ENCODE data around the gene CHD8. TPM values are rescaled to one million over a fixed set of nuclear protein-coding genes. Genes with fewer than 3 reads are reported as not detected.
A peak's percentile ranks its signal among the peaks of the same experiment; 100 is the strongest.
"Not testable (repeated sequence)": the region's sequence is repeated elsewhere in the genome, so short reads cannot be mapped to it uniquely, and the experiment has no call there.

Gene CHD8
- total RNA-seq, 1 experiment from 2014 or later = 57.4 TPM

- ChIA-PET POLR2A (ENCODE audit: unreplicated experiment) (interaction anchor here (1.9 kb wide), 1 partner anchor 18 kb away, joined by 16 read pairs; no protein-coding TSS in a partner anchor), CTCF (interaction anchor here (0.9 to 2.1 kb wide), 2 partner anchors 18 to 23 kb away, joined by 4 to 17 read pairs; no protein-coding TSS in a partner anchor)
- Histone ChIP-seq H3K36me3 (ENCODE audit: low read depth, low read length) (no peaks in the 10 kb centered on the region), H3K27ac (ENCODE audit: low read length) (no peak overlapping the region; the same call in 1 of the 2 replicates), H3K9ac (ENCODE audit: low read length) (peak overlapping the region; percentile 95), H3F3A (ENCODE audit: low read length, unreplicated experiment) (no peaks in the 10 kb centered on the region), H3K4me2 (ENCODE audit: low read length) (peak overlapping the region; percentile 93), H3K4me3 (ENCODE audit: low read length) (peak overlapping the region; percentile 97), H2AFZ (ENCODE audit: low read length) (0 out of 2 replicates have a peak overlapping the region, but pooled peaks have one; percentile 81), H3K79me2 (ENCODE audit: low read length) (peaks cover 59% of the 10 kb centered on the region), H4K20me1 (ENCODE audit: low read length) (peaks cover 9% of the 10 kb centered on the region; the same call in 1 of the 2 replicates), H3K9me2 (replicated peaks; ENCODE audit: low read length) (no peaks in the 10 kb centered on the region), H3K9me3 (ENCODE audit: low read length) (no peaks in the 10 kb centered on the region), H3K27me3 (ENCODE audit: low read length) (no peaks in the 10 kb centered on the region), H3K4me1 (ENCODE audit: insufficient read depth, low read length) (peaks cover 12% of the 10 kb centered on the region)
- TF ChIP-seq EZH2phosphoT487 (IDR thresholded peaks at IDR 0.05; ENCODE audit: borderline replicate concordance, low read length) = no peak
- TF ChIP-seq CTCF (conservative IDR thresholded peaks at IDR 0.05; ENCODE audit: low read depth, low read length) = no peak
- TF ChIP-seq EZH2 (IDR thresholded peaks at IDR 0.05; ENCODE audit: low read length, unreplicated experiment) = no peak
- BruUV-seq (replicated peaks) = no TSS peak
- intact Hi-C loops (cut with micrococcal nuclease) = no loop called here
- ATAC-seq (no peak), DNase-seq (no peak)
Measured at GRCh38 chr14:21454843-21455544, 929 bp downstream of the CHD8 start.

- ATAC-seq (no peak), DNase-seq (no peak)
- ChIA-PET CTCF (no interaction called here), POLR2A (ENCODE audit: unreplicated experiment) (no interaction called here)
- H4K20me1 ChIP-seq (ENCODE audit: low read length) = peaks cover 18% of the 10 kb centered on the region; the same call in 1 of the 2 replicates
- H3F3A ChIP-seq (ENCODE audit: low read length, unreplicated experiment) = no peaks in the 10 kb centered on the region
- H3K9me2 ChIP-seq (replicated peaks; ENCODE audit: low read length) = no peaks in the 10 kb centered on the region
- peaks cover 3% of the 10 kb centered on the region; the same call in 1 of the 2 replicates for H3K36me3 ChIP-seq (ENCODE audit: low read depth, low read length)
- intact Hi-C loops (cut with micrococcal nuclease) = no loop called here
- H3K4me1 ChIP-seq (ENCODE audit: insufficient read depth, low read length) = peaks cover 8% of the 10 kb centered on the region
- no peak for TF ChIP-seq EZH2phosphoT487 (IDR thresholded peaks at IDR 0.05; ENCODE audit: borderline replicate concordance, low read length)
- no peak for TF ChIP-seq CTCF (conservative IDR thresholded peaks at IDR 0.05; ENCODE audit: low read depth, low read length)
- TF ChIP-seq EZH2 (IDR thresholded peaks at IDR 0.05; ENCODE audit: low read length, unreplicated experiment) = no peak
- no TSS peak for BruUV-seq (replicated peaks)
- H3K9me3 ChIP-seq (ENCODE audit: low read length) = no peaks in the 10 kb centered on the region
- H3K4me3 ChIP-seq (ENCODE audit: low read length) = no peak overlapping the region
- no peak overlapping the region for H3K4me2 ChIP-seq (ENCODE audit: low read length)
- no peak overlapping the region for H3K27ac ChIP-seq (ENCODE audit: low read length)
- H2AFZ ChIP-seq (ENCODE audit: low read length) = no peak overlapping the region
- no peaks in the 10 kb centered on the region for H3K27me3 ChIP-seq (ENCODE audit: low read length)
- H3K9ac ChIP-seq (ENCODE audit: low read length) = no peak overlapping the region
- peaks cover 100% of the 10 kb centered on the region for H3K79me2 ChIP-seq (ENCODE audit: low read length)
Measured at GRCh38 chr14:21449899-21450216, 6.1 kb downstream of the CHD8 start.

GRCh38 chr14:21442657-21443056 lies 13.3 kb downstream of the CHD8 start:
- H2AFZ ChIP-seq (ENCODE audit: low read length); H3K27ac ChIP-seq (ENCODE audit: low read length); POLR2A ChIA-PET (ENCODE audit: unreplicated experiment); ATAC-seq; H3K9me2 ChIP-seq (replicated peaks; ENCODE audit: low read length); BruUV-seq (replicated peaks); H3K27me3 ChIP-seq (ENCODE audit: low read length); H3K4me1 ChIP-seq (ENCODE audit: insufficient read depth, low read length); DNase-seq; H3K4me3 ChIP-seq (ENCODE audit: low read length); intact Hi-C loops (cut with micrococcal nuclease); CTCF ChIA-PET; H3F3A ChIP-seq (ENCODE audit: low read length, unreplicated experiment); H3K4me2 ChIP-seq (ENCODE audit: low read length); H4K20me1 ChIP-seq (ENCODE audit: low read length); H3K36me3 ChIP-seq (ENCODE audit: low read depth, low read length); H3K9ac ChIP-seq (ENCODE audit: low read length); H3K9me3 ChIP-seq (ENCODE audit: low read length): not testable (repeated sequence)
- H3K79me2 ChIP-seq (ENCODE audit: low read length) = peaks cover 92% of the 10 kb centered on the region

Measured in PC-3 (cell line).